Femur (tissue), 1 donor: Measurements from ENCODE around the gene MGAT5.

ENCODE experiments used
- DNase-seq: peaks from one replicate; pipeline ENCODE4 v3.0.0-alpha.2; 2017

The MGAT5 gene

GRCh38 chr2:134231965-134232340 is 21.9 kb upstream of the MGAT5 start:
- no peak for DNase-seq

- DNase-seq: no peak
Observed at GRCh38 chr2:134232461-134232860, 21.4 kb upstream of the MGAT5 start.

- DNase-seq: no peak
Observed at GRCh38 chr2:134232868-134233727, 20.8 kb upstream of the MGAT5 start.

GRCh38 chr2:134233728-134234136 is 20.1 kb upstream of the MGAT5 start:
- DNase-seq: no peak

GRCh38 chr2:134234535-134234934 is 19.3 kb upstream of the MGAT5 start:
- DNase-seq: no peak

- no peak for DNase-seq
Observed at GRCh38 chr2:134235510-134236144, 18.2 kb upstream of the MGAT5 start.

GRCh38 chr2:134238371-134238770 is 15.5 kb upstream of the MGAT5 start:
- DNase-seq: no peak

- DNase-seq: no peak
Observed at GRCh38 chr2:134240061-134240460, 13.8 kb upstream of the MGAT5 start.

- no peak for DNase-seq
Observed at GRCh38 chr2:134241911-134242310, 12.0 kb upstream of the MGAT5 start.

GRCh38 chr2:134243244-134243643 is 10.6 kb upstream of the MGAT5 start:
- no peak for DNase-seq

GRCh38 chr2:134244086-134244485 is 9.8 kb upstream of the MGAT5 start:
- DNase-seq: no peak

- no peak for DNase-seq
Observed at GRCh38 chr2:134244587-134244986, 9.3 kb upstream of the MGAT5 start.

- peak; percentile 76 for DNase-seq
Observed at GRCh38 chr2:134245340-134245984, 8.4 kb upstream of the MGAT5 start.

GRCh38 chr2:134246154-134246874 is 7.6 kb upstream of the MGAT5 start:
- DNase-seq: peak; percentile 51

- no peak for DNase-seq
Observed at GRCh38 chr2:134247679-134248078, 6.2 kb upstream of the MGAT5 start.

- no peak for DNase-seq
Observed at GRCh38 chr2:134248913-134249312, 5.0 kb upstream of the MGAT5 start.

GRCh38 chr2:134249755-134250154 is 4.1 kb upstream of the MGAT5 start:
- DNase-seq: no peak

- no peak for DNase-seq
Observed at GRCh38 chr2:134250840-134251461, 2.9 kb upstream of the MGAT5 start.

- no peak for DNase-seq
Observed at GRCh38 chr2:134252092-134252750, 1.7 kb upstream of the MGAT5 start.

- DNase-seq: no peak
Observed at GRCh38 chr2:134253117-134253704, 661 bp upstream of the MGAT5 start.

GRCh38 chr2:134254824-134255223 is 952 bp downstream of the MGAT5 start:
- DNase-seq: no peak

GRCh38 chr2:134256956-134257355 is 3.1 kb downstream of the MGAT5 start:
- no peak for DNase-seq
